ENCODE measurements around the gene WRNIP1.

Gene WRNIP1

DNA sequence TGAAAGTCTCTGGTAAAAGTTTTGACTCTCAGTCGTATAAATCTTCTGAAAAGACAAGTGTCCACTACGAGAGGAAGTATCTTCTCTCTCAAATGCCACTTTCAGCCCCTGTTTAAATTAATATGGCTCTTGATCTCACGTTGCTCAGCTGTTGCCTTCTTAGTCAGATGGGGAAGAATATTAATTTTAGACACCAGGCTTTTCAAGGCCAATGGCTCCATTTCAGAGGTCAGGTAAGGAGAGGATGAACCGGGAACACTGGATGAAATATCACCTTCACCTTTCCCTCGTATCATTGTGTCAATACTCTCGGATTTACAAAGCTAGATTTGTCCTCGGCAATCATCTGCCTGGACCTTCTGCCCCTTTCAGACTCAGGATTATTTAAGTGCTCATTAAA lies 14.4 kb upstream of the WRNIP1 start, which contains the start of gene MYLK4:
TSS of gene MYLK4 (minus strand) at position 91 of the 400 bp plus-strand sequence. CDS start 1,628 bp downstream, outside the sequence.
- TF ChIP-seq, protein P1, sequence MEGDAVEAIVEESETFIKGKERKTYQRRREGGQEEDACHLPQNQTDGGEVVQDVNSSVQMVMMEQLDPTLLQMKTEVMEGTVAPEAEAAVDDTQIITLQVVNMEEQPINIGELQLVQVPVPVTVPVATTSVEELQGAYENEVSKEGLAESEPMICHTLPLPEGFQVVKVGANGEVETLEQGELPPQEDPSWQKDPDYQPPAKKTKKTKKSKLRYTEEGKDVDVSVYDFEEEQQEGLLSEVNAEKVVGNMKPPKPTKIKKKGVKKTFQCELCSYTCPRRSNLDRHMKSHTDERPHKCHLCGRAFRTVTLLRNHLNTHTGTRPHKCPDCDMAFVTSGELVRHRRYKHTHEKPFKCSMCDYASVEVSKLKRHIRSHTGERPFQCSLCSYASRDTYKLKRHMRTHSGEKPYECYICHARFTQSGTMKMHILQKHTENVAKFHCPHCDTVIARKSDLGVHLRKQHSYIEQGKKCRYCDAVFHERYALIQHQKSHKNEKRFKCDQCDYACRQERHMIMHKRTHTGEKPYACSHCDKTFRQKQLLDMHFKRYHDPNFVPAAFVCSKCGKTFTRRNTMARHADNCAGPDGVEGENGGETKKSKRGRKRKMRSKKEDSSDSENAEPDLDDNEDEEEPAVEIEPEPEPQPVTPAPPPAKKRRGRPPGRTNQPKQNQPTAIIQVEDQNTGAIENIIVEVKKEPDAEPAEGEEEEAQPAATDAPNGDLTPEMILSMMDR (conservative IDR thresholded peaks at IDR 0.05) = no peak
- H3K27ac ChIP-seq = peak within 1 kb of the TSS; percentile 70

GRCh38 chr6:2751871-2752270 lies 13.3 kb upstream of the WRNIP1 start:
- peak overlapping the region; percentile 70 for H3K27ac ChIP-seq
- TF ChIP-seq, protein P1 (conservative IDR thresholded peaks at IDR 0.05) = no peak

DNA sequence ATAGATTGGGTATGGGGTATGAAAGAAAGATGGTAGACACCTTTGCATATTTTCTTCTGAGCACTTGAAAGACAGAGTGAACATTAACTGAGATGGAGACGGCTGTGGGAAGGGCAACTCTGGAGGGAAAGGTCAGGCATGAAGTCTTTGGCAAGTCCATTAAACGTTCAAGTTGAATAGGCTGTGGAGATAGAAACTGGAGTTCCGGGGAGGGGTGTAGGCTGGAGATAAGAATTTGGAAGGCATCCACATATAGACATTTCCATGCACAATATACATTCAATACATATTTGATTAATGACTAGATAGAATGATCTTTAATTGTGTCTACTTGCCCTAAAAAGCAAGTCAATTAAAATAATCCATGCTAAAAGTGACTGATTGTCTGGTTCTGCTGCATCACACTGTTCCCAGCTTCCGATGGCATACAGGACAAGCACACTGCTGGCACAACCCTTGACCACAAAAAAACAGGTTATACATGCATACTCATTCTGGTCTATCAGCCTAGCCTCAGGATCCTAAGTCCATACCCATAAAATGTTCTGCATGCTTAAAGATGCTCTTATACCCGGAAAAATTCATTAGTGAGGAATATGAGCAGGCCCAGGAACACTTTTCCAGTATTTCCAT lies 12.6 kb upstream of the WRNIP1 start:
- TF ChIP-seq, protein P1 (conservative IDR thresholded peaks at IDR 0.05) = no peak
- H3K27ac ChIP-seq = peak overlapping the region; percentile 70

DNA sequence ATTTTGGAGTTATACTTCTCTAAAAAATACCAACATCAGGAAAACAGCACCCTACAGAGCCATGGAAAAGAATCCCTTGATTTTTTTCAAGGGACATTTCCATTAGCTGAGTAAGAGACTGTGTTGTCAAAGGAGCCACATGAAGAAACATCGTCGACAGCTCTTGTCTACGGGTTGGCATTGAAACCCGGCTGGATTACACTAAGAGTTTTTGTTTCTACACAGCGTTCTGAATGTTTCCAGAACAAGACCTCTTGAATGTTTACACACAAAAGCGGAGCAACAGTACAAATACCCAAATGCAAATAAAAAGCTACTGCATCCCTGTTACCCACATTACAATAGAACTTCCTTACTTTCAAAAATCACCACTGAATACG lies 12.1 kb upstream of the WRNIP1 start:
- TF ChIP-seq, protein P1 (conservative IDR thresholded peaks at IDR 0.05) = no peak
- H3K27ac ChIP-seq = peak overlapping the region; percentile 70

GRCh38 chr6:2753743-2754142 lies 11.4 kb upstream of the WRNIP1 start:
- H3K27ac ChIP-seq = peak overlapping the region; percentile 70
- TF ChIP-seq, protein P1 (conservative IDR thresholded peaks at IDR 0.05) = no peak

GRCh38 chr6:2754393-2754792 lies 10.8 kb upstream of the WRNIP1 start:
- TF ChIP-seq, protein P1 (conservative IDR thresholded peaks at IDR 0.05) = no peak
- H3K27ac ChIP-seq = no peak overlapping the region

DNA sequence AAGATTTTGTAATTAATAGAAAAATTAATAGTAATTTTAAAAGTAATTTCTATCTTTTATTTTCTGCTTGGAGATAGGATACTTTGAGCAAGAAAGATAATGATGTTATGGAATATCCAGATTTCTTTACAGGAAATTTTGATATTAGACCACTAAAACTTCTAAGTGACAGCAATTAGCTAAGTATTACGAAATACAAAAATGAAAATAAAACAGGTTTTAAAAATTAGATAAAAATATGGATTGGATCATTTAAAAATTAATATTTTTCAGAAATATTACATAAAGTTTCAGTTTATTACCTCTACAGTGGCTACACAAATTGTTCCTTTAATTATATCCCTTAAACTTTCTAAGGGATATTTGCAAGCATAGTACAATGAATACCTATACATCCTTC lies 10.3 kb upstream of the WRNIP1 start:
- TF ChIP-seq, protein P1 (conservative IDR thresholded peaks at IDR 0.05) = no peak
- H3K27ac ChIP-seq = no peak overlapping the region

All from VCaP (cell line).